GM18951 (cell line): ENCODE results near the gene PDXDC1.
"Not testable (repeated sequence)": the region's sequence is repeated elsewhere in the genome, so short reads cannot be mapped to it uniquely, and the experiment has no call there.

Source experiments
- POLR2A ChIP-seq: IDR thresholded peaks from 4 replicates; pipeline ENCODE4 v1.6.1; 2011; ENCODE audit warnings: mild to moderate bottlenecking; ENCODE audit not compliant: insufficient read length, insufficient read depth; ENCODE audit errors: extremely low read depth
- in situ Hi-C: fragments of 300-500 bp; cut with MboI; formaldehyde crosslinking; loops from one replicate; pipeline ENCODE4 v1.12.0; 2022; ENCODE audit warnings: low sequenced_read_pairs, mixed read lengths, inconsistent platforms; ENCODE audit not compliant: unreplicated experiment

The PDXDC1 gene

DNA sequence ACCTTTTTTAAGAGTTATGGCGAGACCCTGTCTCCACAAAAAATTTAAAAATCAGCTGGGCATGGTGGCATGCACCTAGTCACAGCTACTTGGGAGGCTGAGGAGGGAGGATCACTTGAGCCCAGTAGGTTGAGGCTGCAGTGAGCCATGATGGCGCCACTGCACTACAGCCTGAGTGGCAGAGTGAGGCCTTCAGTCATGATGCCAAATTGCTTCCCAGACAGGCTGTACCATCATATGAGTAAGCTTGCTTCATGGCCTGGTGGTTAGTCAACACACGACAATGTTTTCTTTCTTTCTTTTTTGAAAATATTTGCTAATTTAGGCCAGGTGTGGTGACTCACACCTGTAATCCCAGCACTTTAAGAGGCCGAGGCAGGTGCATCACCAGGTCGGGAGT, 68.5 kb downstream of the PDXDC1 start:
- in situ Hi-C loops = no loop called here
- TF ChIP-seq POLR2A = no peak

DNA sequence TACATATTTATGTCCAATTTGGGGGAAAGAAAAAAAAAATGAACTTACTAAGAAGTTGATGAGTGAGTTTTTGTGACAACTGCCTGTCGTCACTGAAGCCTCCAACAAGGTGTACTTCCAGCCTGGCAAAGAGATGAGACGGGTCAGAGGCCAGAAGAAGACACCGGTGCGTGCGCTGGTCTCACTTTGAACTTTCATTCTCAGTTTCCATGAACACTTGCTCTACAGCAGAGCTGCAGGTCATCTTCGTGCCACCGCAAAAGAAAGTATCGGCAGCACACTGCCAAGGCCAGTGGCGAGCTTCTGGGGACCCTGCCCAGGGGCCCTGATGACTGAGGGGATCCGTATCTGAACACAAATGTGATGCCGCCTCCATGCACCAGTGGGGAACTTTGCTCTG, 69.5 kb downstream of the PDXDC1 start:
- TF ChIP-seq POLR2A = no peak
- in situ Hi-C loops = no loop called here

DNA sequence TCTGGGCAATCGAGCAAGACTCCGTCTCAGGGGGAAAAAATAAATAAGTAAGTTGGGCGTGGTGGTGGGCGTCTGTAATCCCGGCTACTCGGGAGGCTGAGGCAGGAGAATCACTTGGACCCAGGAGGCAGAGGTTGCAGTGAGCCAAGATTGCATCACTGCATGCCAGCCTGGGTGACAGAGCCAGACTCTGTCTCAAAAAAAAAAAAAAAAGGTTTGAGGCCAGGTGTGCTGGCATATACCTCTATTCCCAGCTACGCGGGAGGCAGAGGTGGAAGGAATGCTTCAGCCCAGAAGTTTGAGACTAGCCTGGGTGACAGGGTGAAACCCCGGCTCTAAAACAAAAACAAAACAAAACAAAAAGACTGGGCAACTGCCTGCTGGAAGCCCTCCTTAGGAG, 70.4 kb downstream of the PDXDC1 start:
- in situ Hi-C loops = not testable (repeated sequence)

DNA sequence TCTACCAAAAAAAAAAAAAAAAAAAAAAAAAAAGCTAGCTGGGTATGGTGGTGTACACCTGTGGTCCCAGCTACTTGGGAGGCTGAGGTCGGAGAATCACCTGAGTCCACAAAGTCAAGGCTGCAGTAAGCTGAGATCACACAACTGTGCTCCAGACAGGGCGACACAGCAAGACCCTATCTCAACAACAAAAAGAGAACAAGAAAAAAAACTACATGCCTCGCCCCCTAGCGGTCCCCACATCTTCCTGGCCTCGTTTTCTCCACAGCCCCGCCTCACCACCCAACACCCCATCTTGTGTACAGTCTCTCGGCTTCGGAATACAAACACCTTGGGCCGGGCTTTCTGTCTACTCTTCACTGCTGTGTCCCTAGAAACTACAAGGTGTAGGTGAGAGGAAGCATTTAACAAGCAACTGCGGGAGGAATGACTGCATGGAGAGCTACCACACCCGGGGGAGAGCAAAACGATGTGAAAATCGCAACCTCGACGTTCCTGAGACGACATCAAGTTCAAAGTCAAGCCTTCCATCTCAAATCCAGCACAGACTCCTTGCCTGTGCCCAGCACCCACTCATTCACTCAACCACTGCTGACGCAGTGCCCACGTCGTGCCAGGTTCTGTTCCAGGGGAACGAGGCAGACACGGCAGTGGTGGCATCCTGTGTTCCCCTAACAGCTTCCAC, 72.0 kb downstream of the PDXDC1 start:
- in situ Hi-C loops = no loop called here

DNA sequence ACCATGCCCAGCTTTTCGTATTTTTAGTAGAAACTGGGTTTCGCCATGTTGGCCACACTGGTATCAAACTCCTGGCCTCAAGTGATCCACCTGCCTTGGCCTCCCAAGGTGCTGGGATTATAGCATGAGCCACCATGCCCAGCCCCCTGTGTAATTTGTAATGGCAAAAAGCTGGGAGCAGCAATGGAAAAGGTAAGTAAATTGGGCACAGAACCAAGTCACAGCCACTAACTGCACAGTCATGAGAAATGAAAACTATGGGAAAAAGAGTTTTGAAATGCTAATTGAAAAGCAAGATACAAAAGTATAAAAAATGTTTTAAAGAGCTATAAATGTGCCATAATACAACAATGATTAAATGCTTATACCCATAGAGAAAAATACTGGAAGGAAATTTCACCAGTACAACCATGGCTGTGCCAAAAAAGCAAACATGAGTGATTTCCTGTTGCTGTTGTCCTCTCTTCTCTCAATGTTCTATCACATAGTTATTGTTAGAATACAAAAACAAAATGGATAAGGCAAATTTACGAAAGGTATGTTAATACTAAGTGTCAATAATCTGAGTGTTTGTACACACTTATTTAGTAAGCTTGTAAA, 74.9 kb downstream of the PDXDC1 start:
- in situ Hi-C loops = no loop called here
- TF ChIP-seq POLR2A = no peak

More for the DNA sequence above, 72.0 kb downstream of the PDXDC1 start:
- TF ChIP-seq POLR2A = no peak

DNA sequence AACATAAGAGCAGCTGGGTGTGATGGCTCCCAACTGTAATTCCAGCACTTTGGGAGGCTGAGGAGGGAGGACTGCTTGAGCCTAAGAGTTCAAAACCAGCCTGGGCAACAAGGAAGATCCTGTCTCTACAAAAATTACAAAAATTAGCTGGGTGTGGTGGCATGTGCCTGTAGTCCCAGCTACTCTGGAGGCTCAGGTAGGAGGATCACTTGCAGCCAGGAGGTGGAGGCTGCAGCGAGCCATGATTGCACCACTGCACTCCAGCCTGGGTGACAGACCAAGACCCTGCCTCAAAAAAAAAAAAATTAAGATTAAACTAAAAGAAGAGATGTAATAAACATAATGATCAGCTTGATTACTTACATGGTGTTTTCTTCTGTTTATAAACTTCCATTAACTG, 75.6 kb downstream of the PDXDC1 start:
- in situ Hi-C loops = not testable (repeated sequence)

DNA sequence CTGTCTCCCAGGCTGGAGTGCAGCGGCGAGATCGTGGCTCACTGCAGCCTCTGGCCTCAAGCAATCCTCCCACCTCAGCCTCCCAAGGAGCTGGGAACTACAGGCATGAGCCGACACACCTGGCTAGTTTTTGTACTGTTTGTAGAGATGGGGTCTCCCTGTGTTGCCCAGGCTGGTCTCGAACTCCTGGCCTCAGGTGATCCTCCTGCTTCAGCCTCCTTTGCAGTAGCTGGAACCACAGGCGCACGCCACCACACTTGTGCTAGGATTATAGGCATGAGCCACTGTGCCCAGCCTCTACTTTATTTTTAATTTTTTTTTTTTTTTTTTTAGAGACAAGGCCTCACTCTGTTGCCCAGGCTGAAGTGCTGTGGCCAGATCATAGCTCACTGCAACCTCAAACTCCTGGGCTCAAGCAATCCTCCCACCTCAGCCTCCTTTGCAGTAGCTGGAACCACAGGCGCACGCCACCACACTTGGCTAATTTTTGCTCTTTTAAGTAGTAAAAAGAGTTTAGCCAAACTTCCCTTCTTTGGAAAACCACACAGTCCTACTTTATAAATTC, 76.6 kb downstream of the PDXDC1 start:
- TF ChIP-seq POLR2A = no peak
- in situ Hi-C loops = no loop called here

DNA sequence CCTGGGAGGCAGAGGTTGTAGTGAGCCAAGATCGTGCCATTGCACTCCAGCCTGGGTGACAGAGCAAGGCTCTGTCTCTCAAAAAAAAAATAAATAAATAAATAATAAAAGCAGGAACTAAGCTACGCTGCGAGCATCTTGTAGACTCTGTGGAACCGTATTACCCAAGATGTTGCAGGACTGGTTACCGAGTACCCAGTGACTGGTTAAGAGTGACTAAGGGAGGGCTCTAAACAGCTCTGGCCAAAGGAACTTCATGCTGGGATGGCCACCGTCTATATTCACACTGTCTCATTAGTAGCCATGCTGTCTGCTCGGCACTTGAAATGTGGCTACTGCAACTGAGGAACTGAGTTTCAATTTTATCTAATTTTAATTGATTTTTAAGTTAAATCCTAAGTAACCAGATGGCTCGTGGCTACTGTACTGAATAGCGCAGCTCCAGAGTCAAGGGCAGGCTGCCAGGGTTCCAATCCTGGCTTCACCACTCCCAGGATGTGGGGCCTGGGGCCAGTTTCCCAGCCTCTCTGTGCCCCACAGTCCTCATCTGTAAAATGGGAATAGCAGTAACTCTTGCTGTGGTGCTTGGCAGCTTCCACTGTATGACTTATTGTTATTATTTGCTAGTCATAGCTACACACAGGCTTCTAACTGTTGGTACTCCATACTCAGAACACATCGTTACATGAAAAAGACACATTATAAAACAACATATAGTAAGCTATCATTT, 78.1 kb downstream of the PDXDC1 start:
- in situ Hi-C loops = no loop called here
- no peak for TF ChIP-seq POLR2A

DNA sequence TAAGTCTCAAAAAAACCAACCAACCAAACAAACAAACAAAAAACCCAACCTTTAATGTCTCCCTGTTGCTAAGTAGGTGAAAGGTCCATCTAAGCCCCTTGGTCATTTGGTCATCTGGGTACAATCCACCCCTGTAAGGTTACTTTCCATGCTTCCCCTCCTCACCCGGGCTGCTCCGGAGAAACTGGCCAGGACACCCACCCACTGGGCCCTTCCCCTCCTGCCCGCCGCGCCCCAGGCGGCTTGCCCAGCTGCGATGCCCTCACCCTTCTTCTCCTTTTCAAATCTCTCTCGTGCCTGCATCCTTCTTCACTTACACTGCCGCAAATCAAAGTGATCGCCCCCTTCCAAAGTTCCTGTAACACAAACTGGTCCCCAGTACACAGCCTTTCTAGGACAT, 79.1 kb downstream of the PDXDC1 start:
- in situ Hi-C loops = no loop called here
- no peak for TF ChIP-seq POLR2A

DNA sequence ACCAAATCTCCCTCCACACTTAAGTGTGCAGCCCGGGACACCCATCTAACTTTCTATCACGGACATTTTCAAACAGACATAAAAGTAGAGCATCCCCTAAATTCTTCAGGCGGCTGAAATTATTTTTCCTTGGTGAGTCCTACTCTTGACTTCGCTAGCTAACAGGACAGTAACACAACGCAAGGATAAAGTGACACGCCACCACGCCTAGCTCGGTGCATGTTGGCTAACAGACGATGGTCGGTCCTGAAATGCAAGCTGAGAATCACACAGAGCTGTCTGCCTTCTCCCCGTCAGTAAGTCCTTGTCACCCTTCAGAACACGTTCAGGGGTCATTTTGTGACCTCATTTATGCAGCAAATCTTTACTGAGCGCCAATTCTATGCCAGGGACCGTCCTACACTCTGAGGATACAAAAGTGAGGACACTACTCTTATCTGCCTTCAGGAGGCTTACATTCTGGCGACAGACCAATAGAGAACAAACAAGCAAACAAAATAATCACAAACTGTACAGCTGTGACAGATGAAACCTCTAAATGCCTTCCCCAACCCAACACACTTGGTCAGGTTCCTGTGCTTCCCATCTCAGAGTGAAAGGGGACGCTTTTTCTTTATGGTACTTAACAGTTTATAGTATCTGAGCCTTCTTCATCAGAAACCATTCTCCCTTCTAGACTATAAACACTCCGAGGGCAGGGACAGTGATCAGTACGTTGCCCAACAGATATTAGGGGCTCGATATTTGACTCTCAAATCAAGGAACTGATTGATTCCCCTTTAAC, 79.7 kb downstream of the PDXDC1 start:
- TF ChIP-seq POLR2A = no peak
- in situ Hi-C loops = no loop called here

DNA sequence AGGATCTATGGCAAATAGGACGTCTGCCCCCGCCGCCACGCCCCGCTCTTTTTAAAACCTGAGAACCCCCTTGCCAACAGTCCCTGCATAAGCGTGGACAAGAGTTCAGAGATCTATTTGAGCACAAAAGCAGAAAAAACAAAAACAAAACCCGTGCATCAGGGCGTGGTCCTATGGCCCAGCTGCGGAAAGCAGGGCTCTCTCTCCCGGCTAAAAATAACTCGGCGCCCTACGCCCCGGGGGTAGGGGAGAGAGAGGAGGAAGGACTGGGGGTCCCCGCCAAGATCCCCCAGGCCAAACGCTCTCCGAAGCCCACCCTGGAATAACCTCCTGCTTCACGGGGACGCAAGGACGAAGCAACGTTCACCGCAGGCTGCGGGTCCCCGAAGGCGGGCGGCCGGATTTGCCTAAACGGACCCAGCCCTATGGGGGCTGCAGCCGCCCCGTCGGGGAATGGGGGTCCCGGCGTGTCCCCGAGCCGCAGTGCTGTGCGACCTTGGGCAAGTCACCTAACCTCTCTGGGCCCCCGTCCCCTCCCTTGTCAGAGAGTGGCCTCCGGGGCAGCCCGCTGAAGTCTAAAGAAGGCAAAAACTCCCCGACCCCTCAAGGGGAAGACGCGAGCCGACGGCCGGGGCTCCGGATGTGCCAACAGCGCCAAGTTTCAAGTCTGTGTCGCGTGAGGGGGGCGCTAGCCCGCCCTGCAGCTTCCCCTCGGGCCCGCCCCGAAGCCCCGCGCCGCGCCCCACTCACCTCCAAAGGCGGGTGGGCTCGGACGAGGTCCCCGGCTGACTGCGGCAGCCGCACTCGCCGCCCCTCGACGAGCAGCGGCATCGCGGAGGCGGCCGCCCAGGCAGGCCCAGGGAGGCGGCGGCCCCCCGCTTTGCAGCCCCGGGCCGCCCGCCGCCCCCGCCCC, 80.6 kb downstream of the PDXDC1 start:
- peak; percentile 67 for TF ChIP-seq POLR2A
- in situ Hi-C loops = no loop called here

DNA sequence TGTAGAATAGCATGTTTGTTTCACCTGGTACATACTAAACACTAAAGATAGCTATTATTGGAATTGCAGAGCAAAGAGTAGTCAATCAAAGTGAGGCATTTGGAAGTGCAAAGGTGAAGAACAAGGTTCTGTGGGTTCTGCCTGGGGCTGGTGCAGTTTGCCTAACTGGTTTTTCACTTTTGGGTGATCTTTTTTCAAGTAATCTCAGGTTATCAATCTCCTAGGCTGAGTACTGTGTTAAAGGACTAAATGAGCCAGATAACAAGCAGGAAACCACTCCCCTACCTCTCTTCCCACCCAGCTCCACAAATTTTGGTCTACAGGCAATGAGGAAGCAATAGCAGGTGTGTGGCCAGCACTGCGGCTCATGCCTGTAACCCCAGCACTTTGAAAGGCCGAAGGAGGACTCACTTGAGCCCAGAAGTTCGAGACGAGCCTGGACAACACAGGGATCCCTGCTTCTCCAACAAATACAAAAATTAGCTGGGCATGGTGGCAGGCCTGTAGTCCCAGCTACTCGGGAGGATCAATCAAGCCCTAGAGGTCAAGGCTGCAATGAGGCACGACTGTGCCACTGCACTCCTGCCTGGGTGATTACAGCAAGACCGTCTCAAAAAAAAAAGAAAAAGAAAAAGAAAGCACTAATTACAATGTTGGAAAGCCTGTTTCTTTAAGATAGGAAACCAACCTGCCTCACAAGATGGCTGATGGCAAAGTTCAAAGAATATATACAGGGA, 83.0 kb downstream of the PDXDC1 start:
- in situ Hi-C loops = no loop called here
- no peak for TF ChIP-seq POLR2A
